H1 (cell line): ENCODE measurements around the gene TGM3. TPM values are rescaled to one million over a fixed set of nuclear protein-coding genes. Genes with fewer than 3 reads are reported as not detected.

Experiments
- polyA plus RNA-seq, 7 experiments: library from polyadenylated mRNA; depleted of rRNA in 3 of 7; stranded (reverse) in 5 of 7; unstranded in 2 of 7; fragments of >200 nt in 5 of 7; fragments of 200-250 nt in 2 of 7; gene quantifications; 1 replicate in 5 of 7; 2 replicates in 1 of 7; 4 replicates in 1 of 7; pipeline versions ENCODE4 v1.2.1 to v1.2.3, GENCODE V29; 2011 to 2013; ENCODE audit warnings: missing spikeins in 2 of 7, mixed read lengths in 2 of 7
- total RNA-seq: library from RNA; stranded (reverse); fragmentation: NEBNext Ultra II Directional; extraction: Animal tissue kit (Norgen Biotek cat#: 25700); gene quantifications from 2 replicates; pipeline ENCODE4 v1.2.1, GENCODE V29; 2021
- TF ChIP-seq, protein P1 (sequence below): IDR thresholded peaks from 2 replicates; pipeline ENCODE4 v1.6.1; 2012; ENCODE audit warnings: inconsistent platforms

TGM3 gene
- total and polyA plus RNA-seq, 2 of the 8 experiments (the other 6 are each of a cell fraction or from before 2014, with no cell fraction given) = 0.12 TPM; not detected in 1

GRCh38 chr20:2333821-2334220 is 38.0 kb downstream of the TGM3 start (continued):
- TF ChIP-seq, protein P1, sequence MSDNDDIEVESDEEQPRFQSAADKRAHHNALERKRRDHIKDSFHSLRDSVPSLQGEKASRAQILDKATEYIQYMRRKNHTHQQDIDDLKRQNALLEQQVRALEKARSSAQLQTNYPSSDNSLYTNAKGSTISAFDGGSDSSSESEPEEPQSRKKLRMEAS = no peak
- TF ChIP-seq, all 59 proteins: peak for 0
